OCI-LY1 (cell line): Measurements from ENCODE around the gene CREB3L1.

ENCODE experiments used
- H2AFZ ChIP-seq: fragments of 200-600 bp; sonication (generic), shearing (Covaris generic); 2 replicates; pipeline ENCODE4 v1.6.0; 2014; ENCODE audit warnings: antibody characterized with exemption, mild to moderate bottlenecking, low read length
- H3F3A ChIP-seq: fragments of 200-600 bp; sonication (generic), shearing (Covaris generic); 2 replicates; pipeline ENCODE4 v1.6.0; 2014; ENCODE audit warnings: mild to moderate bottlenecking, antibody characterized with exemption, low read length, moderate library complexity; ENCODE audit not compliant: insufficient read depth
- H3K27ac ChIP-seq: fragments of 200-600 bp; sonication (generic); 2 replicates; pipeline ENCODE4 v1.5.1; 2014; ENCODE audit warnings: low read length, mixed run types, mild to moderate bottlenecking, low read depth; ENCODE audit not compliant: poor library complexity, severe bottlenecking
- H3K27me3 ChIP-seq: fragments of 200-600 bp; sonication (generic); 2 replicates; pipeline ENCODE4 v1.6.0; 2014; ENCODE audit warnings: antibody characterized with exemption, mild to moderate bottlenecking, low read length, moderate library complexity; ENCODE audit not compliant: insufficient read depth
- H3K36me3 ChIP-seq: fragments of 200-600 bp; sonication (generic); 2 replicates; pipeline ENCODE4 v1.6.1; 2014; ENCODE audit warnings: mild to moderate bottlenecking, antibody characterized with exemption, low read length, moderate library complexity, mixed read lengths; ENCODE audit not compliant: insufficient read depth
- H3K4me1 ChIP-seq: fragments of 200-600 bp; sonication (generic); 2 replicates; pipeline ENCODE4 v1.5.1; 2014; ENCODE audit warnings: mild to moderate bottlenecking, low read length, moderate library complexity; ENCODE audit not compliant: insufficient read depth, severe bottlenecking
- H3K4me2 ChIP-seq: fragments of 200-600 bp; sonication (generic), shearing (Covaris generic); 2 replicates; pipeline ENCODE4 v1.6.1; 2014; ENCODE audit warnings: low read length
- H3K4me3 ChIP-seq: fragments of 200-600 bp; sonication (generic); 2 replicates; pipeline ENCODE4 v1.5.1; 2014; ENCODE audit warnings: low read length, low read depth, mild to moderate bottlenecking, mixed read lengths; ENCODE audit not compliant: poor library complexity, severe bottlenecking
- H3K79me2 ChIP-seq: fragments of 200-600 bp; shearing (Covaris generic); 2 replicates; pipeline ENCODE4 v1.6.1; 2016; ENCODE audit warnings: mixed run types, low read length, mixed read lengths; ENCODE audit not compliant: insufficient read depth
- H3K9ac ChIP-seq: fragments of 200-600 bp; sonication (generic), shearing (Covaris generic); 2 replicates; pipeline ENCODE4 v1.6.1; 2014; ENCODE audit warnings: mild to moderate bottlenecking, low read length, mixed read lengths
- H3K9me2 ChIP-seq: fragments of 200-600 bp; sonication (generic), shearing (Covaris generic); 2 replicates; pipeline ENCODE4 v1.6.1; 2014; ENCODE audit warnings: low read depth, mild to moderate bottlenecking, low read length, mixed read lengths
- H3K9me3 ChIP-seq: fragments of 200-600 bp; shearing (Covaris generic); 2 replicates; pipeline ENCODE4 v1.6.1; 2014; ENCODE audit warnings: low read length, mixed read lengths
- H4K20me1 ChIP-seq: fragments of 200-600 bp; sonication (generic), shearing (Covaris generic); 2 replicates; pipeline ENCODE4 v1.6.0; 2016; ENCODE audit warnings: mild to moderate bottlenecking, low read length; ENCODE audit not compliant: insufficient read depth
- CTCF ChIP-seq: fragments of 200-600 bp; sonication (generic), shearing (Covaris generic); IDR thresholded peaks from 2 replicates; pipeline ENCODE4 v1.5.1; 2017; ENCODE audit warnings: mild to moderate bottlenecking, antibody characterized with exemption, low read length, moderate library complexity, mixed read lengths
- EZH2 ChIP-seq: fragments of 200-600 bp; sonication (generic), shearing (Covaris generic); IDR thresholded peaks from 2 replicates; pipeline ENCODE4 v1.8.0; 2017; ENCODE audit warnings: borderline replicate concordance, mixed run types, mild to moderate bottlenecking, antibody characterized with exemption, low read length, moderate library complexity, mixed read lengths

CREB3L1 gene

DNA sequence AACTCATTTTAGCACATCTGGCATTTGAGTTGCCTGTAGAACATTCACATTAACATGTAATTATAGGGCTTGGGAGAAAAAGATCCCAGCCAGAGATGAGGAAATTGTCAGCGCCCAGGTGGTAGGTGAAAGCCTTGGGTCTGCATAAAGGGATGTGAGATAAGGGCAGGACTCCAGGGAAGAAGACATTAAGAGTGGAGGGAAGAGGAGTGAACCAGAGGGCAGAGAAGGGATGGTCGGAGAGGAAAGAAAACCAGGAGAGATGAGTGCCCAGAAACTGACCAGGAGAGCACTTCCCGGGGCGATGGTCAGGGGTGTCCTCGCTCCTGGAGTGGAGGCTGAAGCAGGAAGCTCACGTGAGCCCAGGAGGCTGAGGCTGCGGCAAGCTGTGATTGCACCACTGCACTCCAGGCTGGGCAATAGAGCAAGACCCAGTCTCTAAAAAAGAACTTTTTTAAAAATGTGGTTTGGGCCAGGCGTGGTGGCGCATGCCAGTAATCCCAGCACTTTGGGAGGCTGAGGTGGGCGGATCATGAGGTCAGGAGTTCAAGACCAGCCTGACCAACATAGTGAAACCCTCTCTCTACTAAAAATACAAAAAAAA lies 49.5 kb downstream of the CREB3L1 start:
- H4K20me1 ChIP-seq, result no peaks in the 10 kb centered on the region
- no peaks in the 10 kb centered on the region for H3K9me2 ChIP-seq
- H3K4me1 ChIP-seq, result no peaks in the 10 kb centered on the region
- no peaks in the 10 kb centered on the region for H3K79me2 ChIP-seq
- H3K4me2 ChIP-seq, result no peak overlapping the region
- H3K9ac ChIP-seq, result no peak overlapping the region
- TF ChIP-seq EZH2 (no peak), CTCF (no peak)
- no peaks in the 10 kb centered on the region for H3F3A ChIP-seq
- H3K27me3 ChIP-seq, result peaks cover 7% of the 10 kb centered on the region
- H3K4me3 ChIP-seq, result no peak overlapping the region
- H3K36me3 ChIP-seq, result no peaks in the 10 kb centered on the region
- no peak overlapping the region for H3K27ac ChIP-seq
- H3K9me3 ChIP-seq, result no peaks in the 10 kb centered on the region
- H2AFZ ChIP-seq, result no peak overlapping the region

GRCh38 chr11:46327829-46328228 lies 50.4 kb downstream of the CREB3L1 start:
- H3K9ac ChIP-seq, result no peak overlapping the region
- H3K4me3 ChIP-seq, result no peak overlapping the region
- H3K27me3 ChIP-seq, result peaks cover 12% of the 10 kb centered on the region; the same call in 1 of the 2 replicates
- no peaks in the 10 kb centered on the region for H3K9me2 ChIP-seq
- no peaks in the 10 kb centered on the region for H3K9me3 ChIP-seq
- no peaks in the 10 kb centered on the region for H3K36me3 ChIP-seq
- no peaks in the 10 kb centered on the region for H3K4me1 ChIP-seq
- H3K4me2 ChIP-seq, result no peak overlapping the region
- H3F3A ChIP-seq, result no peaks in the 10 kb centered on the region
- TF ChIP-seq CTCF (no peak), EZH2 (no peak)
- no peak overlapping the region for H2AFZ ChIP-seq
- H3K27ac ChIP-seq, result no peak overlapping the region
- no peaks in the 10 kb centered on the region for H3K79me2 ChIP-seq
- H4K20me1 ChIP-seq, result no peaks in the 10 kb centered on the region

- no peak overlapping the region for H3K4me3 ChIP-seq
- H3K79me2 ChIP-seq, result no peaks in the 10 kb centered on the region
- no peak overlapping the region for H3K27ac ChIP-seq
- H3K4me1 ChIP-seq, result no peaks in the 10 kb centered on the region
- TF ChIP-seq EZH2 (no peak), CTCF (no peak)
- no peaks in the 10 kb centered on the region for H3K36me3 ChIP-seq
- no peaks in the 10 kb centered on the region for H4K20me1 ChIP-seq
- no peaks in the 10 kb centered on the region for H3K9me2 ChIP-seq
- H3K9ac ChIP-seq, result no peak overlapping the region
- H3K4me2 ChIP-seq, result no peak overlapping the region
- H2AFZ ChIP-seq, result no peak overlapping the region
- no peaks in the 10 kb centered on the region for H3F3A ChIP-seq
- no peaks in the 10 kb centered on the region for H3K9me3 ChIP-seq
- peaks cover 20% of the 10 kb centered on the region; the same call in 1 of the 2 replicates for H3K27me3 ChIP-seq
Observed at GRCh38 chr11:46330154-46330553, 52.7 kb downstream of the CREB3L1 start.
